HCT116 (cell line): ENCODE results near the gene GRIK4. TPM values are rescaled to one million over a fixed set of nuclear protein-coding genes. Genes with fewer than 3 reads are reported as not detected.

Source experiments
- ATAC-seq: fragments of 200-7000 bp; cut with Tn5 transposase; 2 replicates; pipeline ENCODE4 v1.9.1; 2020; ENCODE audit warnings: mild to moderate bottlenecking, moderate library complexity
- BruUV-seq: library from RNA; stranded (reverse); fragments of 400-500 nt; replicated peaks from 2 replicates; lab custom pipeline; 2021; lab: Mats Ljungman, UMichigan
- CTCF ChIA-PET: fragments of 300-600 bp; sonication (Branson Sonifier 250); formaldehyde crosslinking; loops from one replicate; lab custom pipeline; 2021; ENCODE audit warnings: antibody characterized with exemption; lab: Charles Lee
- POLR2A ChIA-PET: fragments of 300-600, 350-600 bp; sonication (Branson Sonifier 250); formaldehyde crosslinking; loops from one replicate; lab custom pipeline; 2021; ENCODE audit warnings: antibody characterized with exemption; lab: Charles Lee
- RAD21 ChIA-PET, 2 experiments: fragments of 300-600 bp; sonication (Branson Sonifier 250); formaldehyde crosslinking; loops; one replicate each; lab custom pipeline; 2023; ENCODE audit warnings: low total read pairs in 2 of 2; ENCODE audit not compliant: uncharacterized antibody in 2 of 2, unreplicated experiment in 2 of 2, low non-redundant PET in 1 of 2; lab: Charles Lee
- DNase-seq: peaks from one replicate; pipeline ENCODE4 v3.0.0-alpha.2; 2010; ENCODE audit warnings: low read depth, low spot score
- H2AFZ ChIP-seq: fragments of 200-600 bp; shearing (Covaris generic), sonication (generic); 2 replicates; pipeline ENCODE4 v1.6.1; 2017; ENCODE audit warnings: low read depth, mixed run types, mixed read lengths, antibody characterized with exemption, low read length; ENCODE audit not compliant: poor library complexity, severe bottlenecking
- H3K27ac ChIP-seq: 2 replicates; pipeline ENCODE4 v1.5.1; 2012; ENCODE audit warnings: low read depth, low read length
- H3K27me3 ChIP-seq: fragments of 200-600 bp; sonication (generic); 2 replicates; pipeline ENCODE4 v1.6.1; 2016; ENCODE audit warnings: mixed run types, low read length, mixed read lengths; ENCODE audit not compliant: insufficient read depth
- H3K36me3 ChIP-seq, 2 experiments: fragments of 200-500 bp in 1 of 2; fragments of 200-600 bp in 1 of 2; sonication (Bioruptor generic) in 1 of 2; sonication (generic) in 1 of 2; 2 replicates each; pipeline versions ENCODE4 v1.5.1 to v1.6.1; 2014 to 2016; ENCODE audit warnings: low read length in 2 of 2, inconsistent platforms in 1 of 2, mixed read lengths in 1 of 2, mixed run types in 1 of 2; ENCODE audit not compliant: insufficient read depth in 2 of 2, control insufficient read depth in 1 of 2
- H3K4me1 ChIP-seq, 2 experiments: fragments of 200-600 bp in 1 of 2; sonication (generic) in 1 of 2; 2 replicates each; pipeline versions ENCODE4 v1.5.1 to v1.6.1; 2012 to 2017; ENCODE audit warnings: low read length in 2 of 2, inconsistent platforms in 1 of 2, mild to moderate bottlenecking in 1 of 2, mixed read lengths in 1 of 2, mixed run types in 1 of 2, moderate library complexity in 1 of 2; ENCODE audit not compliant: insufficient read depth in 2 of 2, control insufficient read depth in 1 of 2
- H3K4me2 ChIP-seq: fragments of 200-600 bp; sonication (generic); 2 replicates; pipeline ENCODE4 v1.6.1; 2017; ENCODE audit warnings: mixed run types, low read length, mixed read lengths
- H3K4me3 ChIP-seq, 2 experiments: fragments of 200-600 bp in 1 of 2; sonication (generic) in 1 of 2; replicated peaks in 1 of 2; 2 replicates each; pipeline ENCODE4 v1.5.1; 2011 to 2016; ENCODE audit warnings: low read length in 2 of 2, control low read depth in 1 of 2, low read depth in 1 of 2, mild to moderate bottlenecking in 1 of 2, mixed read lengths in 1 of 2, mixed run types in 1 of 2
- H3K79me2 ChIP-seq: fragments of 200-600 bp; sonication (generic); 2 replicates; pipeline ENCODE4 v1.6.1; 2017; ENCODE audit warnings: mild to moderate bottlenecking, mixed run types, low read length, moderate library complexity, mixed read lengths; ENCODE audit not compliant: insufficient read depth
- H3K9ac ChIP-seq: fragments of 200-600 bp; sonication (generic); 2 replicates; pipeline ENCODE4 v1.6.1; 2016; ENCODE audit warnings: low read length, mixed read lengths
- H3K9me2 ChIP-seq: fragments of 200-600 bp; sonication (generic), shearing (Covaris generic); 2 replicates; pipeline ENCODE4 v1.6.1; 2017; ENCODE audit warnings: mixed run types, mild to moderate bottlenecking, moderate library complexity; ENCODE audit not compliant: insufficient read depth
- H3K9me3 ChIP-seq, 2 experiments: fragments of 200-500 bp in 1 of 2; fragments of 200-600 bp in 1 of 2; sonication (Bioruptor generic) in 1 of 2; sonication (generic) in 1 of 2; 2 replicates each; pipeline ENCODE4 v1.6.1; 2014 to 2017; ENCODE audit warnings: low read length in 2 of 2, mixed read lengths in 2 of 2, inconsistent platforms in 1 of 2, low read depth in 1 of 2, mild to moderate bottlenecking in 1 of 2, mixed run types in 1 of 2, moderate library complexity in 1 of 2; ENCODE audit not compliant: control insufficient read depth in 1 of 2, insufficient read depth in 1 of 2
- H4K20me1 ChIP-seq: fragments of 200-600 bp; sonication (generic), shearing (Covaris generic); 2 replicates; pipeline ENCODE4 v1.6.1; 2017; ENCODE audit warnings: mixed run types, mild to moderate bottlenecking, moderate library complexity; ENCODE audit not compliant: insufficient read depth
- CTCF ChIP-seq, 3 experiments: fragments of 200-600 bp in 1 of 3; sonication (generic) in 1 of 3; IDR thresholded peaks in 2 of 3; conservative IDR thresholded peaks in 1 of 3; 2 replicates each; pipeline ENCODE4 v1.5.1; 2012 to 2017; ENCODE audit warnings: low read depth in 2 of 3, low read length in 2 of 3, antibody characterized with exemption in 1 of 3, borderline replicate concordance in 1 of 3, control low read depth in 1 of 3, mild to moderate bottlenecking in 1 of 3, mixed read lengths in 1 of 3, mixed run types in 1 of 3, moderate library complexity in 1 of 3; ENCODE audit not compliant: insufficient read depth in 1 of 3
- ELF1 ChIP-seq: IDR thresholded peaks from 2 replicates; pipeline ENCODE4 v1.6.1; 2012; ENCODE audit warnings: low read depth, borderline replicate concordance
- RAD21 ChIP-seq: IDR thresholded peaks from 2 replicates; pipeline ENCODE4 v1.6.1; 2012; ENCODE audit warnings: low read depth, mild to moderate bottlenecking
- TCF7L2 ChIP-seq: IDR thresholded peaks from 2 replicates; pipeline ENCODE4 v1.7.0; 2011; ENCODE audit warnings: borderline replicate concordance, inconsistent platforms; ENCODE audit not compliant: insufficient read depth, insufficient read length; ENCODE audit errors: extremely low read depth
- ZBTB33 ChIP-seq: IDR thresholded peaks from 2 replicates; pipeline ENCODE4 v1.6.1; 2011; ENCODE audit warnings: mild to moderate bottlenecking, low read length, moderate library complexity; ENCODE audit not compliant: insufficient replicate concordance; ENCODE audit errors: extremely low read depth
- intact Hi-C: fragments of 100-400 bp; cut with micrococcal nuclease; formaldehyde crosslinking; loops from 2 replicates; pipeline ENCODE4 v1.10.0; 2022
- total RNA-seq: library from RNA; stranded (reverse); gene quantifications from one replicate; pipeline ENCODE4 v1.2.1, GENCODE V29; 2021; ENCODE audit not compliant: unreplicated experiment

Gene GRIK4
- total RNA-seq, 1 experiment from 2014 or later, result 0.52 TPM

DNA sequence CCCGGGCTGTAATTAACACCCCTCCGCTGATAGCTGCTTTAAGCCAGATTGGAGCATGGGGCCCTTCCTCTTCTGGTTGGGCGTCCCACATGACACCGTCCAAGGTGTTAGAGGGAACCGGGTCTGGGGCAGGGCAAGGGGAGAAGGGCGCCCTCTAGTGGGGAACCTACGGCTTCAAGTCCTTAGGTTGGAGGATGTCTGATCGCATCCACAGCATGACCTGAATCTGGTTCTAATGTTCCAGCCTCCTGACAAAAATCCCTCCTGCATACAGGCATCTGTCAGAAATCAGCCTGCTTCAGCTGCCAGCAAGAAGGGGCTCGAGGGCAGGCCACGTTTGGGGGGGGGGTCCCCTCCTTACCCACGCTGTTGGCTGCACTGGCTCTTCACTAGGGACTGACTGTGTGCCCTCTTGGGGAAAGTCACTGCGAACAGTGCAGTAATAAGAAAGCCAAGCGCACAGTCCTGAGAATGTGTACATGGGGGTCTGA, 418.2 kb downstream of the GRIK4 start:
- H3K27ac ChIP-seq, result no peak overlapping the region
- no peak for TF ChIP-seq TCF7L2
- TF ChIP-seq ZBTB33, result no peak
- TF ChIP-seq ELF1, result no peak
- peak; percentile 66 for TF ChIP-seq RAD21
- TF ChIP-seq CTCF (IDR thresholded peaks at IDR 0.05 in 2 of 3, conservative IDR thresholded peaks at IDR 0.05 in 1 of 3; ENCODE audit: borderline replicate concordance in 1 of 3, insufficient read depth in 1 of 3, low read depth in 2 of 3, low read length in 2 of 3), result peak; percentile 69 to 87 (median 87)
- no TSS peak for BruUV-seq
- no peak overlapping the region for H3K4me3 ChIP-seq
- ATAC-seq (peak; percentile 97), DNase-seq (peak; percentile 61)
- no peak overlapping the region for H3K9ac ChIP-seq
- no peaks in the 10 kb centered on the region for H3K27me3 ChIP-seq
- no peaks in the 10 kb centered on the region for H4K20me1 ChIP-seq
- ChIA-PET POLR2A (no interaction called here), RAD21 (no interaction called here), CTCF (interaction anchor here (0.7 to 3.2 kb wide), 8 partner anchors 11 to 418 kb away, joined by 3 to 13 read pairs (median 4); partner anchors contain the start of gene GRIK4)
- no peaks in the 10 kb centered on the region for H3K9me3 ChIP-seq
- H3K4me2 ChIP-seq, result peak overlapping the region; percentile 15; the same call in 1 of the 2 replicates
- peaks cover 2 to 8% of the 10 kb centered on the region in 2 experiments; a peak in 1 of 4 replicates for H3K4me1 ChIP-seq
- no peaks in the 10 kb centered on the region for H3K79me2 ChIP-seq
- intact Hi-C loops, result loop anchor here (5.0 to 10.0 kb wide), 2 partner anchors 417 to 665 kb away; partner anchors contain the start of gene GRIK4
- H3K36me3 ChIP-seq, result no peaks in the 10 kb centered on the region
- H3K9me2 ChIP-seq, result no peaks in the 10 kb centered on the region
- no peak overlapping the region for H2AFZ ChIP-seq
